Stimulated activated CD4-positive, alpha-beta T cell treated with anti-CD3 and anti-CD28 coated beads, Interleukin-15, amount 100 ng/mL, for 1 hour (primary cell): ENCODE data around the gene ESF1.
"Not testable (repeated sequence)": the region's sequence is repeated elsewhere in the genome, so short reads cannot be mapped to it uniquely, and the experiment has no call there.

Experiments used
- DNase-seq, 2 donors: peaks; one replicate each; pipeline ENCODE4 v3.0.0-alpha.2; 2020; ENCODE audit warnings: low read depth in 1 of 2, low spot score in 1 of 2

The ESF1 gene

DNA sequence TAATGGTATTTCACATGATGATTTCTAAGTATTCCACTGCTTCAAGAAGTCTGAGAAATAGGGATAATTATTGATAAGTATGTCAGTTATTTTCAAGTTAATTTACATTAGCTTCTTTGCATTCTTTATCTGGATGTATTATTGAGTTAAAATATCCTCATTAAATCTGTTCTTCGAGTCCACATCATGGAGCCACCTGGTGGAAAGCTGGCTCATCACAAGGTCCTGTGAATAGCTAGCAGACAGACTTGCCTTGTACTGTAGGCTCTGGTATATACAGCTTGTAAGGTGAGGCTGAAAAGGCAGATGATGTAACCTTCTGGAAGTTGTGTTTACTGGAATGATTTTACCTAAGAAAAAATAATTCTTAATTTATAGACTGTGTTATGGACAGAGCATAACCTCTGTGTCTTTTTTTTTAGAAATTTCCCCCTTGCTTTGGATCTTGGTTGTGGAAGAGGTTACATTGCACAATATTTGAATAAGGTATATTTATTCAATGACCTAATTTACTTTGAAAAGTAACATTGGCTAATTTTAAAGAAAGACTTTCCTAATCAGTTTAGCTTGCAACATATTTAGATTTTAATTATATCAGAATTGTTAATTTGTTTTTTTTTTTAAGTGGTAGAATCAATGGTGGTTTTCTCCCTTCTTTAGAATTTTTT lies 3.6 kb upstream of the ESF1 start:
- no peak for DNase-seq

DNA sequence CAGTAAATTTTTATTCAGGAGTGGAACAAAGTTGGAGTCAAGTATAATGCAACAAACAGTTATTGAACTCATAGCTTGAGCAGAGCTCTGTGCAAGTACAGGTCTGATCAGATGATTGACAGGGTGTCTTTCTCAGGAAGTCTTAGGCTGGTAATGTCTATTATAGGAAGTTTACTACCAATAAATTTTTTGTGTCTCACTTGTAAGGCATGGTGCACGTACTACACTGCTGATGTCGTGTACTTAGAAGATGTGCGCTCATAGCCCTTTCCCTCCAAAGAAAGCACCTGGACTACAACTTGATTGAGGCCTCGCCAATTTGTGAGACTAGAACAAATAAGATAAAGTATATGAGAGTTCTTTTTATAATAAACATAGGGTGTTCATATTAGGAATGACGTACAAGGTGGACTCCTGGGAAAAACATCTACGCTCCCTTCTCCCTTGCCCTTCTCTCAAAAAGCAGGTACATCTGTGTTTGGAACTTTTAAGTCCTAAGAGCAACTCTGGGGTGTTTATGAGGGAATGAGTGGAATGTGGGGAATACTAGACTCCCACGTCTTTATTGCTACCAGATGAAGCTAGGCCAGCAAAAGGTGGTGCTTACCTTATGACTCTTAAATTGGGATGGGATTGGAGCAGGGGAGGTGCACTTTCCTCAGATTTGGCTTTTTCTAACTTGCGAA lies 1.6 kb upstream of the ESF1 start:
- DNase-seq: no peak

DNA sequence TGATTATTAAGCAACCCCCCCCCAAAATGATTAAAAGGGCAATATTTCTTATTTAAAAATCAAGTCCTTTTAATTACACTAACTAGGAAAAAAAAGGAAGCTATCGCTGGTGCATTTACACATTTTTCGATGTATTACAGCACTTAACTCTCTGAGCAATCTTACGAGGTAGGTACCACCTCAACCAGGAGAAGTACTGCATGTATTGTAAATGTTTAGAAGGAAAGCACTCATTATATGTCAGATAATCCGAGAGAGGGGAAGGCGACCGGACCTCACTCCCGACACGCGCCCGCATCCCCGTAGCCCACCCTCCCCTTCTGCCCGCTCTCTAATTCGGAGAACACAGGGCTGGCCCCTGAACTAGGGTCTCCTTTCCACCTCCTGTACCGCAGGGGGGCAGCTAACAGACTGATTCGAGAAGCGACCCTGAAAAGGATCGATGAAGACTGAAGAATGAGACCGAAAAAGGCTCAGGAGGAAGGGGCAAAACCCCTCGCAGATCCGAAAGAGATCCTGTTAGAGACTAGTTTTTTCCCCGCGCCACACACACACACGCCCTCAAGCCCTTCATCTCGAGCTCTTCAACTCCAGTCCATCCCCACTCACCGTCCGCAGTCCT lies 337 bp downstream of the ESF1 start:
- DNase-seq: no peak

DNA sequence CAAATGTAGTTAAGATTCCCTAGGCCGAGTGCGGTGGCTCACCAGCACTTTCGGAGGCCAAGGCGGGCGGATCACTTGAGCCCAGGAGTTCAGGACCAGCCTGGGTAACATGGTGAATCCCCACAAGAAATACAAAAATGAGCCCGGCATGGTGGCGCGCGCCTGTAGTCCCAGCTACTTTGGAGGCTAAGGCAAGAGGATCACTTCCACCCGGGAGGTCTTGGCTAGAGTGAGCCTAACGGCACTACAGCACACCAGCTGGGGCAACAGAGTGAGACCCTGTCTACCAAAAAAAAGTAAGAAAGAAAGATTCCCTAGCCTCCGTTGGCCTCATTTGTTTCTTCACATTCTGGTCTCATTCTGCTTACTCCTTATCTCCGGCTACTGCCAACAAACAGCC lies 1.2 kb downstream of the ESF1 start:
- no peak for DNase-seq

DNA sequence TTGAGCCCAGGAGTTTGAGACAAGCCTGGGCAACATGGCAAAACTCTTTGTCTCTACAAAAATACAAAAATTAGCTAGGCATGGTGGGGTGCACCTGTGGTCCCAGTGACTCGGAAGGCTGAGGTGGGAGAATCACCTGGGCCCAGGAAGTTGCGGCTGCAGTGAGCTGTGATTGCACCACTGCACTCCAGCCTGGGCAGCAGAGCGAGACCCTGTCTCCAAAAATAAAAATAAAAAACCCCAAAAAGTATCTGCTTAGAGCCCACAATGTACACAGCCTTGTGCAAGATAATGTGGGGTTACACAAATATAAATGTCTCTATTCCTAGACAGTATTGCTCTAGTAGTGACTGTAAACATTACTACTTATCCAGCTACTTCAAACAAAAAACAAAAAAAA lies 5.9 kb downstream of the ESF1 start:
- DNase-seq: no peak

DNA sequence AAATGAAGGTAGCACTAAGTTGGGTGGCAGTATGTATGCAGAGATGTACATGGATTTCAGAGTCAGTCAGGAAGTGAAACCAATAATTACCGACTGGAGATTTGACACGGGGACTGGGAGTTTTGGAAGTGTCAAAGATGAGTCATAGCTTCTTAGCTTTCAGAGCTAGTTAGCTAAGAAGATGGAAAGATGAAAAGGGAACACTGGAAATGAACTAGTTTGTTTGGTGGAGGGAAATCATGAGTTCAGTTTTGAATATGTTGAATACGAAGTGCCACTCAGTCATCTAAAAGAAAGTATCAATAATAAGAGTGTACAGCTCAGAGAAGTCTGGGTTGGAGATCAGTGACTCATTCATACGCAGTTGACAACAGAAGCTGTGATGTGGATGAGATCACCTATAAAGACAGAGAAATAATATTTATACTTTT lies 7.5 kb downstream of the ESF1 start:
- no peak for DNase-seq

DNA sequence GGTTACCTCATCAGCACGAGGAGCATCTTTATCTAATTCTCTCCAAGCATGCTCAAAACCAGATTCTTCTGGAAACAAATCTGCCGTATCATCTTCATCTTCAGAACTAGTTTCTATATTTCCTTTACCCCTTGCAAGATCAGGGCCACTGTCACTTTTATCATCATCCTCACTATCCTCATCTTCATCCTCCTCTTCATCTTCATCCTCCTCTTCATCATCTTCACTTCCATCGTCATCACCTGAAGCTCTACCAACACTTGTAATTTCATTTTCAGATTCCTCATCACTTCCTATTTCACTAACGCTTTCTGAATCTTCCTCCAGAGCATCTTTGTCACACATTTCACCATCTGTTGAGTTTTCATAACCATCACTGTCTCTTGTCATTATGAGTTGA lies 8.9 kb downstream of the ESF1 start:
- DNase-seq: no peak

DNA sequence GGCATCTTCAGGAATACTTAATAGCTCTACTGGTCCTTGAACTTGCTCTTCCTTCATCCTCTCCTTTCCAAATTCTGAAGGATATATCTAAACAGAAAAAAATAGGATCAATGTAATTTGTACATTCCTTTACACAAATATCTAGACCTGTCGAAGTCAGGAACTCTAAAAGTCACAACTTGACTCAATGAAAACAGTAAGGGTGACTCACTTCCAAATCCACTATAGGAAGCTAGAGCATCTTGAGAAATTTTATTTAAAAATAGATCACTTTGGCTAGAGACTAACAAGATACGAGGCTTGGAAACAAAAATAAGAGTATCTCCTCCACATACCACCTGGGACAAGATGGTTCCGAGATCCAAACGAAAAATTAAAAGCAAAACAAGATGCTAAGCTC lies 12.2 kb downstream of the ESF1 start:
- no peak for DNase-seq

DNA sequence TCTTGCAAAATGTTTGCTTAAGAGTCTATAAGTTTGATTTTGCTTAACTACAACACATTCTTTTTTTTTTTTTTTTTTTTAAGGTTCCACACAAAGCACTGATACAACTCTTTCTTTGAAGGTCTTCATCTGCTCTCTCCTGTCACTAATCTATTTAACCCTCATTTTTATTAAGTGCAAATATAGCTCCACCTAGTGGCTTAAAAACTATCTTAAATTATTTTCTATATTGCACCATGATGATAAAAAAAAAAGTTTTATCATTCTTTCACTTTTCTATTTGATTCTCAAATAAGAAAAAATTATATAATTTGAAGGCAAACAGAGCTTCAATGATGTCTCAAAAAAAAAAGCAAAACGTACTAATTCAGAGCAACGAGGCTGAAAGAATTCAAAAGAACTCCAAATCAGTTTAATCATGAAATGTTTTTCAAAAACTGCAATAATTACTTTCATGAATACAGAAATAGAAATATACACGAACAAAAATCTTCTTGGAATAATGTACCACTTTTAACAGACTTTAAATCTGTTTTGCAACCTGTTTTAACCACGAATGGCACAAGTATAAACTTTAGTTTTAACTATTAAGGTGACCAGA lies 12.8 kb downstream of the ESF1 start:
- DNase-seq: no peak

DNA sequence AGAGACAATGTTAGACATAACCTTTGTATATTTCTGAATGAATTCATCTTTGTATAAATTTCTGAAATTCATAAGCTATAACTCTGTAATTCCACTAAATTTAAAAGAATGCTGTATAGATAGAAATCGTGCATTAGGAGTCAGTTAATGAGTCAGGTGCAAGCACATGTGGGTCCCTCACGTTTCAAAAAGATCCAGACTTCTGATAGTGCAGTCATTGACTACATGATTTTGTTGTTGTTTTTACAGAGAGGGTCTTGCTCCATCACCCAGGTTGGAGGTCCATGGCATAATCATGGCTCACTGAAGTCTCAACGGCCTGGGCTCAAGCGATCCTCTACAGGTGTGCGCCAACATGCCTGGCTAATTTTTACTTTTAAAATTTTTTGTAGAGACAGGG lies 14.6 kb downstream of the ESF1 start:
- DNase-seq: no peak

DNA sequence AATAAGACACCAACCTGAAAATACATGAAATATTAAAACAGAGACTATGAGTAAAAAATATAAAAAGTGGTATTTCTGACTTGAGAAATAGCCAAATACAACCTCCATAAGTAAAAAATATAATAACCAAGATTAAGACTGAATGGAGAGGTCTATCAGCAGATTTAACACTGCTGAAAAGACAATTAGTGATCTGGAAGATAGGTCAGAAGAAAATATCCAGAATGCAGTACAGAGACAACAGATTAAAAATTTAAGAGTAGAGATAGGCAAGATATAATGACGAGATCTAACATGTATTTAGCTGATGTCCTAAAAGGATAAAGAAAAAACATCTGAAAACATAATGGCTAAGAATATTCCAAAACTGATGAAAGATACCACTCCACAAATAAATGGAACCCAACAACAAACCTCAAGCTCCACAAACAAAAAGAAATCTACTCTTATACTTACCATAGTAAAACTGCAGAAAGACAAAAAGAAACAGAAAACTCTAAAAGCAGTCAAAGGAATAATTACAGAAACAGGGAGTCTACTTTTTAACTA lies 18.8 kb downstream of the ESF1 start:
- DNase-seq: no peak

DNA sequence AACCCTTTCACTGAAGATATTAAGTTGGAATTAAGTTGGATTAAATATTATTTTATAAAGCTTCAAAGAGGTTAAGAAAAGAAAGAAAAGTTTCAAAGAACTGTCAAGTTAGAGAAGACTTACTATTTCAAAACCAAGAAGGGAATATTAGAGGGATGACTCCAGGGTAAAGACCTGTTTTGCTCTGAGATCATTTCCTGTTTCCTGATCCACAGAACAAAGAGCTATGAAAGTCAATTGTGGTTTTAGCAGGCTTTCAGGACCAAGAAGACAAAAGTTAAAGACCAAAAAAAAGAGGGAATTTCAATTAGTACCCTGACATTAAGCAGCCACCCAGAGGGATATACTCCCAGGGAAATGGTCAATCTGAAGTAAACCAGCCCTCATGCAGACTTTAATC lies 19.4 kb downstream of the ESF1 start:
- no peak for DNase-seq

DNA sequence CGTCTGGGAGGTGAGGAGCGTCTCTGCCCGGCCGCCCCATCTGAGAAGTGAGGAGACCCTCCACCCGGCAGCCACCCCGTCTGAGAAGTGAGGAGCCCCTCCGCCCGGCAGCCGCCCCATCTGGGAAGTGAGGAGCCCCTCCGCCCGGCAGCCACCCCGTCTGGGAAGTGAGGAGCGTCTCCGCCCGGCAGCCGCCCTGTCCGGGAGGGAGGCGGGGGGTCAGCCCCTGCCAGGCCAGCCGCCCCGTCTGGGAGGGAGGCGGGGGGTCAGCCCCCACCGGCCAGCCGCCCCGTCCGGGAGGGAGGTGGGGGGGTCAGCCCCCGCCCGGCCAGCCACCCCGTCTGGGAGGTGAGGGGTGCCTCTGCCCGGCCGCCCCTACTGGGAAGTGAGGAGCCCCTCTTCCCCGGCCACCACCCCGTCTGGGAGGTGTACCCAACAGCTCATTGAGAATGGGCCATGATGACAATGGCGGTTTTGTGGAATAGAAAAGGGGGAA lies 24.2 kb downstream of the ESF1 start:
- not testable (repeated sequence) for DNase-seq

DNA sequence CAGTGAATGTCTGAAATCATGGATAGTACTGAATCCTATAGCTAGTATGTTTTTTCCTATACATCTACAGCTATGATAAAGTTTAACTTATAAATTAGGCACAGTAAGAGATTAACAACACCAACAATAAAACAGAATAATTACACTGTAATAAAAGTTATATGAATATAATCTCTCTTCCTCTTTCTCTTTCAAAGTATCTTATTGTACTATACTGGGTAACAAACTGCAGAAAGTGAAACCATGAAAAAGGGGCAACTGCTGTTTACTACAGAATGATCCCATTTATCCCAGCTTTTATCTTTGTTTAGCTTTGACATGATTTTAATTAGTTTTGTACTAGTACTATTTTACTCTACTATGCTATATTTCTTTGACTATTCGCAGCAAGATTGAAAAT lies 25.8 kb downstream of the ESF1 start:
- no peak for DNase-seq

DNA sequence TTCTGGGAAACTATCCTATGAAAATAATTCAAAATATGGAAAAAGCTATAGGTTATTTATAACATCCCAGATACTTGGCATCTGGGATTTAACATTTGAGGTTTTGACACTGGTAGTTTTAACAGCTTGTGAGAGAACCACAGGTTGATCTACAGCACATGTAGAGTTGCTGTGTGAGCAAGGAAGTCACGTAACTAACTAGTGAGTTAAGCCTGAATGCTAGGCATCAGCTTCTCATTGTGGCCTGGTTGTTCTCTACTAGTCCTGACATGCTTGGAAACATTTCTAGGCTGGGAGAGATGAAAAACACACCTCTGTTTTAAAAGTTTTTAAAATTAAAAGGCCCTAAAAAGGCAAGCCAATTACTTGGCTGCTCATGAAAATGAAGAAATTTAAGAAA lies 28.2 kb downstream of the ESF1 start:
- DNase-seq: no peak

DNA sequence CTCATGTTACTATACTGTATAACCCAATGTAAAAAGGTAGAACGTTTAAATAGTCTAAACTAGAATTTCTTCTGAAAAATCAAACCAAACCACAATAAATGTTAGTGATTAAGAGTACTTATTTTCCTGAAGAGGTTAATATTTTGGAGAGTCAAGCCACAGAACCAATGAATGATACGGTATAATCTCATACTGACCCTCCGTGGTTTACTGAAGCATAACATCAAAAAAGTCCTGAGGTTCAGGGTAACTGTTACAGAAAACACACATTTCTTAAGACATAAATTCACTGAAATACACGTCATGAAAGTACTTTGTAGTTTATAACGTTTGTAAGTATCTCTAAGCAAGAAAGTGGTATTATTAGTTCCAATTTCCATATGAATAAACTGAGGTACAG lies 28.9 kb downstream of the ESF1 start:
- DNase-seq: no peak

DNA sequence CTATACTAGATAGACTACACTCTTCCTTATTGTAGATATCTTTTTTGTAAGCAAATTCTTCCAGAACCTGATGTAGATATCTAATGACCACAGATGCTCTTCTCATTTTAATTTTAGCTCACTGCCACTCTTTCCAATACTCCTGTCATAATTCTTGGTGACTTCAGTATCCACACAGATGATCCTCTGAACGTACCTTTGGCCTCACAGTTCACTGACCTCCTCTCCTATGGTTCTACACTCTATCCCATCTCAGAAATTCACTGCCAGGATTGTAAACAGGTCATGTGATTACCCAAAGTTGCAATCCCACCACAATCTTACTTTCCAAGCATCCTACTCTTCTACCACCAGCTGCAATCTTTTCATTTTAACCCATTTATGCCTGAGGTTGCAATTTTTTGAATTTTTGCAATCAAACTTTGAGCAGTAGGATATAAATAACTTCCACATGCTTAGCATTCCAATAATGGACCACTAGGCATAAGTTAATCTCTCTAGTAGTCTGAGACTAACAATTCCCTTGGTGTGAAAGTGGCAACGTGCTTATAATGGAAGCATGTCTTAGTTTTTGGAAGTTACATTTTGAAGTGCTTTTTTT lies 31.2 kb downstream of the ESF1 start:
- DNase-seq: no peak

DNA sequence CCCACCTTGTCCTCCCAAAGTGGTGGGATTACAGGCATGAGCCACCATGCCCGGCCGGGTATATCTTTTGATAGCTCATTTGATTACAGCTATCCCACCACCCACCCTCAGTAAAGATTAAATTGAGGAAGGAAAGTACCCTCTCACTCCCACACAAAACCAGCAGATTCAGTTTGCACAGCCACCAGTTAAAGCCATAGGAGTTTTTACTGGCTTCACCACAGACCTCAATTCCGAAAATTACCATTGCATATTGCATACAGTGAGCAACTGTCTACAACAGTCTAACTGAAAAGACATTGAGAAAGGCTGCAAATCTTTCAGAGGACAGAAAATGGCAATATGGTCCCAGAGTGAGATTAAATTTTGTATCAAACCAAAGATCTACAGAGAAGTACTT lies 34.9 kb downstream of the ESF1 start:
- DNase-seq: no peak

DNA sequence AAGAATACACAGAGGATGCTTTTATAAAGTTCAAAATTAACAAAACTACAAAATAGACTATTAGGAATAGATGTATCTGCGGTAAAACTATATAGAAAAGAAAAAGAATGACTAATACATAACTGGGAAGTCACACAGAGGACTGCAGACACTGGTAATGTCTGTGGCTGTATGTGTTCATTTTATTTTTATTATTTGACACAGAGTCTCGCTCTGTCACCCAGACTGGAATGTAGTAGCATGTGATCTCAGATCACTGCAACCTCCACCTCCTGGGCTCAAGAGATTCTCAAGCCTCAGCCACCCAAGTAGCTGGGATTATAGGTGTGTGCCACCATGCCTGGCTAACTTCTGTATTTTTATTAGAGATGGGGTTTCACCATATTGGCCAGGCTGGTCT lies 38.9 kb downstream of the ESF1 start:
- no peak for DNase-seq

DNA sequence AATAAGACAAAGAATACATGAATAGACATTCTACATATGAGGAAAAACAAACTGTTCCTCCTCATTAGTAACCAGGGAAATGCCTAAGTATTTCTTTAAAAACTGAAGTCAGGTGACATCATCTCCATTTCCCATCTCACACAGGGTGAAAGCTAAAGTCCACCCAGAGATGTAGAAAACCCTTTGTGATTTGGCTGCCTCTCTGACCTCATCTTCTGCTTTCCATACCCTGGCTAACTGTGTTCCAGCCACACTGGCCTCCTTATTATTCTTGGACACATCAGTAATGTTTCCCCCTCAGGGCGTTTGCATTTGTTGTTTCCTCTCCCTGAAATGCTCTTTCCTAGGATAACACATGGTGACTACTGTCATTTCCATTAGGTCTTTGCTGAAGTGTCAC lies 40.4 kb downstream of the ESF1 start:
- DNase-seq: no peak

DNA sequence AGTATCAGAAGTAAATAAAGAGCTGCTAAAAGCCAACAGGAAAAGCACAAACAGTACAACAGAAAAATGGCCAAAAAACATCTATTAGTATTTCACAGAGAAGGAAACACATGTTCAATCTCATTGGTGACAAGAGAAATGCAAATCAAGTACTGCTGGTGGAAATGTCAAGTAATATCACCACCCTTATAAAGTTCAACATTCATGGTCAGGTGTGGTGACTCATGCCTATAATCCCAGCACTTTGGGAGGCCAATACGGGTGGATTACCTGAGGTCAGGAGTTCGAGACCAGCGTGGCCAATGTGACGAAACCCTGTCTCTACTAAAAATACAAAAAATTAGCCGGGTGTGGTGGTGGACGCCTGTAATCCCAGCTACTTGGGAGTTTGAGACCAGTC lies 42.8 kb downstream of the ESF1 start:
- DNase-seq: no peak
